Smooth muscle cell of trachea (primary cell): ENCODE measurements around the gene SFTPB. TPM values are rescaled to one million over a fixed set of nuclear protein-coding genes. Genes with fewer than 3 reads are reported as not detected.

Experiments used
- total RNA-seq: library from RNA; depleted of rRNA; stranded (reverse); fragments of >200 nt; gene quantifications from 2 replicates; pipeline ENCODE4 v1.2.1, GENCODE V29; 2014

The SFTPB gene
- total RNA-seq = not detected in 2 replicates

GRCh38 chr2:85668009-85668856 lies at the start of gene SFTPB:
TSS of gene SFTPB (minus strand) at chr2:85668199. CDS start at chr2:85668183, 16 bp downstream.

GRCh38 chr2:85694052-85695025 lies 26.3 kb upstream of the SFTPB start, which contains the start of gene GNLY:
TSS of gene GNLY (plus strand) at chr2:85694358. CDS start at chr2:85694419, 61 bp downstream.

GRCh38 chr2:85611705-85612587 lies 56.1 kb downstream of the SFTPB start, which contains the start of gene C2orf68:
TSS of gene C2orf68 (minus strand) at chr2:85612066. CDS start at chr2:85611984, 82 bp downstream.

Other genes starting within 250 kb of the SFTPB start
- gene SH2D6, start 249.5 kb downstream of the SFTPB start, total RNA-seq = 0.66 TPM in 1 of 2 replicates, not detected in the other
- gene MAT2A, start 129.0 kb downstream of the SFTPB start, total RNA-seq = 200 and 279 TPM in 2 replicates
- gene GGCX, start 106.7 kb downstream of the SFTPB start, total RNA-seq = 55.3 and 76.6 TPM in 2 replicates
- gene VAMP8, start 90.6 kb downstream of the SFTPB start, total RNA-seq = 1.5 and 2.8 TPM in 2 replicates
- 28.7 and 35.4 TPM in 2 replicates for gene VAMP5, start 83.8 kb downstream of the SFTPB start, total RNA-seq
- 160 and 253 TPM in 2 replicates for gene RNF181, start 72.5 kb downstream of the SFTPB start, total RNA-seq
- gene TMEM150A, start 65.5 kb downstream of the SFTPB start, total RNA-seq = 5.1 and 16.4 TPM in 2 replicates
- 20.5 and 22.0 TPM in 2 replicates for gene C2orf68, start 56.1 kb downstream of the SFTPB start, total RNA-seq
- gene USP39, start 52.0 kb downstream of the SFTPB start, total RNA-seq = 33.2 and 34.3 TPM in 2 replicates
- not detected in 2 replicates for gene GNLY, start 26.2 kb upstream of the SFTPB start, total RNA-seq
- 22.4 and 55.9 TPM in 2 replicates for gene ATOH8, start 85.8 kb upstream of the SFTPB start, total RNA-seq
- 5.5 and 11.2 TPM in 2 replicates for gene ST3GAL5, start 220.8 kb upstream of the SFTPB start, total RNA-seq